K562 (cell line): ENCODE data around the gene TAF5. TPM values are rescaled to one million over a fixed set of nuclear protein-coding genes. Genes with fewer than 3 reads are reported as not detected.

Source experiments
- ARID3B ChIP-seq: fragments of 250-450 bp; sonication (Bioruptor Pico); IDR thresholded peaks from 2 replicates; pipeline ENCODE4 v1.4.0; 2020; ENCODE audit warnings: borderline replicate concordance
- CSDE1 ChIP-seq, 2 experiments: fragments of 450-650 bp; IDR thresholded peaks; 2 replicates each; pipeline ENCODE4 v1.6.1; 2016; ENCODE audit warnings: mild to moderate bottlenecking in 1 of 2
- FOXM1 ChIP-seq, 2 experiments: fragments of 450-650 bp in 1 of 2; sonication (generic) in 1 of 2; formaldehyde crosslinking in 1 of 2; IDR thresholded peaks; 2 replicates each; pipeline versions ENCODE4 v1.6.1 to v1.9.0; 2017 to 2022; ENCODE audit warnings: low read depth in 2 of 2, mild to moderate bottlenecking in 2 of 2, missing genetic modification reagents in 1 of 2, moderate library complexity in 1 of 2
- KDM1A ChIP-seq, 2 experiments: fragments of 450-650 bp; IDR thresholded peaks; 2 replicates each; pipeline ENCODE4 v1.6.1; 2016; ENCODE audit warnings: mild to moderate bottlenecking in 2 of 2
- MNT ChIP-seq, 2 experiments: fragments of 450-650 bp; conservative IDR thresholded peaks; 2 replicates each; pipeline ENCODE4 v1.6.1; 2017; ENCODE audit warnings: mild to moderate bottlenecking in 2 of 2, moderate library complexity in 2 of 2
- NCOA1 ChIP-seq: fragments of 450-650 bp; IDR thresholded peaks from 2 replicates; pipeline ENCODE4 v1.6.1; 2016; ENCODE audit warnings: low read depth
- NCOA4 ChIP-seq: fragments of 450-650 bp; IDR thresholded peaks from 2 replicates; pipeline ENCODE4 v1.6.1; 2018; ENCODE audit warnings: mild to moderate bottlenecking; ENCODE audit not compliant: partially characterized antibody
- PHF8 ChIP-seq: fragments of 200-600 bp; sonication (generic); IDR thresholded peaks from 2 replicates; pipeline ENCODE4 v1.6.1; 2012; ENCODE audit warnings: mixed run types, mild to moderate bottlenecking, inconsistent platforms, low read length, moderate library complexity, borderline replicate concordance
- TFAP4 ChIP-seq: sonication (generic); formaldehyde crosslinking; IDR thresholded peaks from 2 replicates; pipeline ENCODE4 v1.8.0; 2022; ENCODE audit warnings: missing genetic modification reagents, mild to moderate bottlenecking, moderate library complexity, borderline replicate concordance
- ZBTB12 ChIP-seq: fragments of 250-450 bp; sonication (Bioruptor Pico); IDR thresholded peaks from 2 replicates; pipeline ENCODE4 v1.4.0; 2020
- ZNF175 ChIP-seq: fragments of 200-800 bp; sonication (Bioruptor generic); IDR thresholded peaks from 2 replicates; pipeline ENCODE4 v1.6.1; 2016; ENCODE audit warnings: low read depth, mild to moderate bottlenecking, missing genetic modification characterization, missing compliant biosample characterization
- ZNF318 ChIP-seq, 2 experiments: fragments of 450-650 bp; IDR thresholded peaks; 2 replicates each; pipeline ENCODE4 v1.6.1; 2016; ENCODE audit warnings: mild to moderate bottlenecking in 2 of 2, borderline replicate concordance in 1 of 2, low read depth in 1 of 2, moderate library complexity in 1 of 2
- ZNF695 ChIP-seq: fragments of 450-650 bp; formaldehyde crosslinking; IDR thresholded peaks from 2 replicates; pipeline ENCODE4 v1.4.0; 2020; ENCODE audit warnings: mild to moderate bottlenecking, moderate library complexity
- polyA plus RNA-seq, 8 experiments: library from polyadenylated mRNA; depleted of rRNA in 4 of 8; stranded (reverse) in 5 of 8; unstranded in 3 of 8; fragments of >200 nt; fragmentation: Nextera tagmentation in 2 of 8; fragmentation: Illumina TruSeq in 1 of 8; extraction: Ambion mirVana in 2 of 8; extraction: Trizol in 1 of 8; gene quantifications; 2 replicates each; pipeline versions ENCODE4 v1.2.1 to v1.2.3, GENCODE V29; 2011 to 2014; ENCODE audit warnings: inconsistent platforms in 1 of 8, missing spikeins in 1 of 8
- total RNA-seq, 7 experiments: library from RNA; depleted of rRNA in 6 of 7; stranded (reverse); fragments of >200 nt in 6 of 7; fragmentation: Illumina TruSeq in 2 of 7; extraction: Trizol in 2 of 7; gene quantifications; 2 replicates each; pipeline versions ENCODE4 v1.2.1 to v1.2.3, GENCODE V29; 2011 to 2021; ENCODE audit warnings: low replicate concordance in 1 of 7

Gene TAF5
- total and polyA plus RNA-seq, 9 of the 15 experiments (the other 6 are each of a cell fraction or from before 2014, with no cell fraction given): 4.2 to 11.9 (median 9.3) TPM

GRCh38 chr10:103394180-103394579 lies 26.4 kb downstream of the TAF5 start (continued):
- peak; percentile 80; the same call in 1 of the 2 replicates for TF ChIP-seq TFAP4 (CRISPR knock-in tag)
- TF ChIP-seq PHF8: no peak
- TF ChIP-seq NCOA1: no peak
- TF ChIP-seq CSDE1 (IDR thresholded peaks at IDR 0.05): no peak
- TF ChIP-seq ZNF318 (IDR thresholded peaks at IDR 0.05; ENCODE audit: borderline replicate concordance in 1 of 2, low read depth in 1 of 2): no peak
- no peak for TF ChIP-seq ZNF175 (CRISPR knock-in tag)
- TF ChIP-seq KDM1A (IDR thresholded peaks at IDR 0.05): peak; percentile 20 to 61; a peak in 1 of 4 replicates
- TF ChIP-seq FOXM1 (IDR thresholded peaks at IDR 0.05; ENCODE audit: low read depth): no peak
- no peak for TF ChIP-seq FOXM1 (CRISPR knock-in tag; IDR thresholded peaks at IDR 0.05; ENCODE audit: low read depth)
- TF ChIP-seq NCOA4: no peak
- TF ChIP-seq ZBTB12 (CRISPR knock-in tag): no peak
- no peak for TF ChIP-seq ZNF695 (CRISPR knock-in tag)
- peak; percentile 45 to 63; a peak in 2 of 4 replicates for TF ChIP-seq MNT (conservative IDR thresholded peaks at IDR 0.05)
- TF ChIP-seq ARID3B: no peak
